GM21390 (cell line): Measurements from ENCODE around the gene CREB3L1.

Source experiments
- ATAC-seq: cut with Tn5 transposase; IDR thresholded peaks from one replicate; pipeline ENCODE4 v1.9.1; 2021; ENCODE audit not compliant: unreplicated experiment

CREB3L1 gene

GRCh38 chr11:46321757-46322156 is 44.3 kb downstream of the CREB3L1 start:
- ATAC-seq = no peak

GRCh38 chr11:46322759-46323158 is 45.3 kb downstream of the CREB3L1 start:
- ATAC-seq = no peak

GRCh38 chr11:46326813-46327416 is 49.5 kb downstream of the CREB3L1 start:
- ATAC-seq = no peak

DNA sequence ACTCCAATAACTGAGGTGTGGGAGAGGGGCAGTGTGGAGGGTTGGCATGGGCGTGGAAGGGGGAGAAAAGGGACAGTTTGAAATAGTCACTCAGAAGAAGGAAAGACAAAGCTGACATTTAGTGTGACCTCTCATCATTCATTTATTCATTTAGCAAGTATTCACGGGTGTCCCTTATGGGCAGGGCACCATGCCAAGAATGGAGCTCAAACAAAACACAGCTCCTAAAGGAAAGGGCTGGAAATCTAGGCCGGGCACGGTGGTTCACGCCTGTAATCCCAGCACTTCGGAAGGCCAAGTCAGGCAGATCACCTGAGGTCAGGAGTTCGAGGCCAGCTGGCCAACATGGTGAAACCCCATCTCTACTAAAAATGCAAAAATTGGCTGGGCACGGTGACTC is 50.4 kb downstream of the CREB3L1 start:
- no peak for ATAC-seq

GRCh38 chr11:46330154-46330553 is 52.7 kb downstream of the CREB3L1 start:
- ATAC-seq = no peak

- no peak for ATAC-seq
These were observed 53.3 kb downstream of the CREB3L1 start for GRCh38 chr11:46330563-46331281.

DNA sequence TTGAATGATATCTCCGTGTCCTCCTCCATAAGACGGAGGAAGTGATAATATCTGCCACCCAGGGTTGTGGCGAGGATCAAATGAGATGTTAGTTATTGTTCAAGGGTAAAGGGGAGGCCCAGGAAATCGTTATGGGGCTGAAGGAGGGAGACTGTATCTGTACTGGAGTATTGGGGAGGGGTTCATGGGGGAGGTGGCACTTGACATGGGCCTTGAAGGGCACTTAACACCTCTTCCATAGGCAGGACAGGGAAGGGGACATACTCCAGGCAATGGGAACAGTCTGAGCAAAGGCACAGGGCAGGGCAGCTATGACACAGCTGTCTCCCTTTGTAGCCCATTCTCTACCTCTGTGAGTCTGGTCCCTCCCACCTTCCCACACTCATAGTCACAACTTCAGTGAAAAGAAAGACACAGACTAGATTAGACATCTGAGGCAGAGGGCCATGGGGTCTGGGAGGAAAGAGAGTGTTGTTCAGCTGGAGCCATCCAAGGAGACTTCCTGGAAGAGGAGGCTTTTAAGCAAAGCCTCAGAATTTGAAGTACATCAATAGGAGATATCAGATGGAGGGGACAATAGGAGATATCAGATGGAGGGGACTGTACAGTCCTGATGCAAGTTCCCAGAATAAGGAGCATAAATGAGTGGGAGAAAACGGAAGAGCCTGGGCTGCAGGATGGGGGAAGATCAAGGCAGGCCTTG is 54.0 kb downstream of the CREB3L1 start:
- no peak for ATAC-seq

GRCh38 chr11:46332093-46332567 is 54.7 kb downstream of the CREB3L1 start:
- no peak for ATAC-seq

- ATAC-seq = no peak
These were observed 55.3 kb downstream of the CREB3L1 start for GRCh38 chr11:46332568-46333393.

DNA sequence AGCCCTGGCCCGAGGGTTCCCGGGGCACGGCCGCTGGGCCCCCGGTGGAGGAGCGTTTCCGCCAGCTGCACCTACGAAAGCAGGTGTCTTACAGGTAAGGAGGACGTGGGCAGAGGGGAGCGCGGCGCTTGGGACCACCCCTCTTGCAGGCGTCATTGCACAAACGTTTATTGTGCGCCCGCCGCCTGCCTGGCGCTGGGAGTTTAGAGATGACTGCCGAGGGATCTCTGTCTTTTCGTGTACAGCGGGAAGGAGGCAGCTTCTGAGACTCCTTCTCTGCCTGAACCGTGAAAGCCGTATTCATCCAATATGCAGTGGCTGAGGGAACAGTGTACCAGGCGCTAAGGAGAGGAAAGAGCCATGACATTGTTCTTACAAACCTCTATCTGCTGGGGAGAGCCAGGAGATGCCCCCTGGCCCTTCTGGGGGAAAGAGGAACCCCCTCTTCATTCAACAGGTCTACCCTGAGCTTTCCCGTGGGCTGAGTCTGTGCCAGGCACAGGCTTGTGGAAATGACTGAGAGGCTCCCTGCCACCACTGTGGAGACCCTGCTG is 56.0 kb downstream of the CREB3L1 start:
- no peak for ATAC-seq

DNA sequence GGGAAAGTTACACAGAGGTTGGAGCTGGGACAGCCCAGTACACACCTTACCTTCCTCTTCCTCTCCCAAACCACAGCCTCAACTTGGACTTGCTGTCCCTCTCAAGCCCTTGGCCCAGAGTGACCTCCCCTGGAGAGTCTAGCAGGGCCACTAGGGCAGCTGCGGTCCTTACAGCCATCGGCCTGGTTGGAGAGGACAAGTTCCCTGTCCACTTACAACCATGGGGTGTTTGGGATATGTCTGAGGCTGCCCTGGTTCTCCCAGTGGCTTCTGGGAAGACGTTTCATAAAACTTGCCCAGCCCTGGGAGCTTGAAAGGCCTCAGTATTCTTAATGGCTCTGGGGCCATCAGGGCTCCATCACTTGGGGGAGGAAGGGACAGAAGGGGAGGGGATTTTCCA is 56.7 kb downstream of the CREB3L1 start:
- ATAC-seq = no peak

- ATAC-seq = no peak
These were observed 57.8 kb downstream of the CREB3L1 start for GRCh38 chr11:46335271-46335670.

- no peak for ATAC-seq
These were observed 58.6 kb downstream of the CREB3L1 start for GRCh38 chr11:46335890-46336562.

DNA sequence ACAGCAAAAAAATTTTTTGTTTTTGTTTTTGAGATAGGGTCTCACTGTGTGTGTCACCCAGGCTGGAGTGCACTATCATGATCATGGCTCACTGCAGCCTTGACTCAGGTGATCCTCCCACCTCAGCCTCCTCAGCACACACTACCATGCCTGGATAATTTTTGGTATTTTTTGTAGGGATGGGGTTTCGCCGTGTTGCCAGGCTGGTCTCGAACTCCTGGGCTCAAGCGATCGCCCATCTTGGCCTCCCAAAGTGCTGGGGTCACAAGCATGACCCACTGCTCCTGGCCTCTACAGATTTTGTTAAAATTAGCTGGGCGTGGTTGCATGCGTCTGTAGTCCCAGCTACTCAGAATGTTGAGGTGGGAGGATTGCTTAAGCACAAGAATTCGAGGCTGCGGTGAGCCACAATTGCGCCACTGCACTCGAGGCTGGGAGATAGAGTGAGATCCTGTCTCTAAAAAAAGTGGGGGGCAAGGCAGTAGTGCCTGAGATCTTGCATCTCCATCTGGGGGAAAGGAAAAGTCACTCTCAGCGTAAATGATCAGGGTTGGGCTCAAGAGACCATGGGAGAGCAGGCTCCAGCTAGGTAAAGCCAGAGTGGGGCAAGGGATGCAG is 59.2 kb downstream of the CREB3L1 start:
- ATAC-seq = no peak

GRCh38 chr11:46337626-46338345 is 60.3 kb downstream of the CREB3L1 start:
- ATAC-seq = no peak

DNA sequence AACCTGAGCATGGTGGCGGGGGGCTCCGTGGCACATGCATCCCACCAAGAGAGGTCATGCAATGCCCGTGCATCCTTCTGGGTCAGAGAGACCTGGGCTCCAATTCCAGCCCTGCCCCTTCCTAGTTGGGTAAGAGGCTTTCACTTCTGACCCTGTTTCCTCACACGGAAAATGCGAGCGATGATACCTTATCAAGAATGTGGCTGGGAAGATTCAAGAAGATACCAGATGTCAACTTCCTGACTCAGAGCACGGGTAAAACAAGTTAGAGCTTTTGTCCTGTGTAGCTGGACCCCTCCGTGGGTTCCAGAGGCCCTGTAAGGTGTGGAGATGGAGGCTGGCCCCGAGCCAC is 61.1 kb downstream of the CREB3L1 start:
- no peak for ATAC-seq

DNA sequence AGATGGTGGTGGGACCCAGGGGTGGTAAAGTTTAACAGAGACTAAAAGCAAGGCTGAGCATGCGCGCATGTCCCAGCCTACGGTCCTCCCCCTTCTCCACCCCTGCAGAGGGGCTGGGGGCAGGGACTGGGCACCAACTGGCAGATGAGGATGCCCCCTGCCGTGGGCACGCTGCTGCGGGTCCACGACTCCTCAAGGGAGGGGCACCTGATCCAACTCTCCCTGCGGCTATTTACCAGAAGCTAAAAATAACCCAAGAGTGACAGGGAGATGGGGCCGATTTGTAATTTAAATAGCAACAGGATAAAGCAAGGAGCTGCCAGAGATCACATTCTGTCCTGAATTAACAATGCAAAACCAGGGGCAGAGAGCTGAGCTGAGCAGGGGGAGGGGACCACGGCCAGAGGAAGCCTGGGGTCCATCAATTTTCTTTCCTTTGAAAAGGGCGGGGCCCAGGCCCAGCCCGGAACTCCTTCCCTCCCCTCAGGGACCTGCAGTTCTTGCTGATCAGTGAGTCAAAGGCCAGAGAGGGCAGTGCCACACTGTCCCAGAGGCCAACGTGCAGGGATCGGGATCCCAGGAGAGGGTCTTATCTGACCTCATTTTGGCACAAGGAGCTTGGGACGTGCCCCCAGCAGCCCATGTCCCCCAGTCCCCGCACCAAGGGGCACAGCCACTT is 61.7 kb downstream of the CREB3L1 start:
- ATAC-seq = no peak

DNA sequence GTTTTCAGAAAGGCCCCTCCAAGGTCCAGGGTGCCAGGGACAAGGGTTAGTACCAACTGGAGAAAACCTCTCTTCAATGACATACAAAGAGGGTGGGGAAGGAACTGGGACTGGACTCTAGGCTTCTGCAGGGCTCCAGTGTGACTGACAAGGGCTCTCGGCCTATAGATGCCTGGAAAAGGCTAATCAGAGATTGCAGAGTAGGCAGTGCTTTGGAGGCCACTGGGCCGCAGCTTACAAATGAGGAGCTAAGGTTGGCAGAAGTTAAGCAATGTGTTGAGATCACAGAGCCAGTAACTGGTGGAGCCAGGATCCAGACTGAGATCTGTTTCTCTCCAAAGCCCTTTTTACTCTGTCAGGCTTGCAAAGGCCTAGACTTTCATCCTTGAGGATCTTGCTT is 62.4 kb downstream of the CREB3L1 start:
- no peak for ATAC-seq

GRCh38 chr11:46341454-46341853 is 64.0 kb downstream of the CREB3L1 start:
- no peak for ATAC-seq
